SK-N-SH (cell line): ENCODE results near the gene GPN1. TPM values are rescaled to one million over a fixed set of nuclear protein-coding genes. Genes with fewer than 3 reads are reported as not detected.

Source experiments
- CTCF ChIA-PET: fragments of 300-600, 350-600 bp; formaldehyde crosslinking; extraction: SDS; loops from one replicate; lab custom pipeline; 2021; lab: Yijun Ruan, JAX
- POLR2A ChIA-PET: fragments of 350-600 bp; sonication (Branson Sonifier 250); formaldehyde crosslinking; extraction: SDS; loops from one replicate; lab custom pipeline; 2020; ENCODE audit warnings: antibody characterized with exemption, inconsistent platforms; lab: Yijun Ruan, JAX
- DNase-seq: peaks from one replicate; pipeline ENCODE4 v3.0.0; 2012
- H2AFZ ChIP-seq: fragments of 200-600 bp; sonication (generic); 2 replicates; pipeline ENCODE4 v1.8.1; 2016; ENCODE audit warnings: antibody characterized with exemption, mild to moderate bottlenecking, low read depth
- H3F3A ChIP-seq: fragments of 200-600 bp; sonication (generic); replicated peaks from 2 replicates; pipeline ENCODE3; 2016; ENCODE audit warnings: antibody characterized with exemption, mild to moderate bottlenecking; ENCODE audit not compliant: insufficient read depth
- H3K27ac ChIP-seq, 2 experiments: fragments of 200-500 bp in 1 of 2; fragments of 200-600 bp in 1 of 2; sonication (Bioruptor generic) in 1 of 2; sonication (generic), shearing (Covaris generic) in 1 of 2; 2 replicates each; pipeline versions ENCODE4 v1.5.1 to v1.6.1; 2014 to 2016; ENCODE audit warnings: low read depth in 2 of 2, inconsistent platforms in 1 of 2, low read length in 1 of 2, mild to moderate bottlenecking in 1 of 2, mixed read lengths in 1 of 2
- H3K27me3 ChIP-seq: fragments of 200-600 bp; sonication (generic), shearing (Covaris generic); 2 replicates; pipeline ENCODE4 v1.6.1; 2016; ENCODE audit warnings: mixed run types; ENCODE audit not compliant: insufficient read depth
- H3K36me3 ChIP-seq, 2 experiments: fragments of 200-500 bp in 1 of 2; fragments of 200-600 bp in 1 of 2; sonication (Bioruptor generic) in 1 of 2; sonication (generic) in 1 of 2; replicated peaks in 1 of 2; 2 replicates each; pipeline versions ENCODE3 to v1.5.1; 2014 to 2016; ENCODE audit warnings: low read length in 1 of 2, mild to moderate bottlenecking in 1 of 2; ENCODE audit not compliant: insufficient read depth in 2 of 2, control insufficient read depth in 1 of 2
- H3K4me1 ChIP-seq, 2 experiments: fragments of 200-500 bp in 1 of 2; fragments of 200-600 bp in 1 of 2; sonication (Bioruptor generic) in 1 of 2; sonication (generic), shearing (Covaris generic) in 1 of 2; 2 replicates each; pipeline versions ENCODE4 v1.5.1 to v1.6.1; 2014 to 2016; ENCODE audit warnings: low read depth in 1 of 2, low read length in 1 of 2, mixed run types in 1 of 2; ENCODE audit not compliant: insufficient read depth in 2 of 2, control insufficient read depth in 1 of 2
- H3K4me2 ChIP-seq: fragments of 200-600 bp; sonication (generic), shearing (Covaris generic); 2 replicates; pipeline ENCODE4 v1.6.1; 2017; ENCODE audit warnings: mixed run types
- H3K4me3 ChIP-seq, 2 experiments: fragments of 200-500 bp in 1 of 2; fragments of 200-600 bp in 1 of 2; sonication (Bioruptor generic) in 1 of 2; sonication (generic), shearing (Covaris generic) in 1 of 2; 2 replicates each; pipeline versions ENCODE4 v1.5.1 to v1.8.1; 2014 to 2016; ENCODE audit warnings: low read depth in 2 of 2, inconsistent platforms in 1 of 2, low read length in 1 of 2, mild to moderate bottlenecking in 1 of 2, mixed read lengths in 1 of 2, moderate library complexity in 1 of 2
- H3K79me2 ChIP-seq: fragments of 200-600 bp; sonication (generic); 2 replicates; pipeline ENCODE4 v1.8.1; 2017; ENCODE audit warnings: mild to moderate bottlenecking; ENCODE audit not compliant: insufficient read depth
- H3K9ac ChIP-seq: fragments of 200-600 bp; sonication (generic); 2 replicates; pipeline ENCODE4 v1.6.1; 2017; ENCODE audit warnings: mixed run types
- H3K9me2 ChIP-seq: fragments of 200-600 bp; sonication (generic); 2 replicates; pipeline ENCODE4 v1.6.1; 2017; ENCODE audit warnings: mixed run types
- H3K9me3 ChIP-seq: fragments of 200-600 bp; sonication (generic); 2 replicates; pipeline ENCODE4 v1.6.1; 2017; ENCODE audit warnings: mixed run types, mild to moderate bottlenecking, moderate library complexity
- H4K20me1 ChIP-seq: fragments of 200-600 bp; sonication (generic); 2 replicates; pipeline ENCODE4 v1.6.1; 2017; ENCODE audit warnings: mild to moderate bottlenecking, mixed run types; ENCODE audit not compliant: insufficient read depth
- GABPA ChIP-seq: IDR thresholded peaks from 2 replicates; pipeline ENCODE4 v1.4.0; 2012; ENCODE audit warnings: low read depth, mild to moderate bottlenecking
- JUND ChIP-seq: IDR thresholded peaks from 2 replicates; pipeline ENCODE4 v1.4.0; 2012
- NFIC ChIP-seq: IDR thresholded peaks from 2 replicates; pipeline ENCODE4 v1.4.0; 2012; ENCODE audit warnings: borderline replicate concordance
- NRF1 ChIP-seq: IDR thresholded peaks from 2 replicates; pipeline ENCODE4 v1.6.1; 2012; ENCODE audit warnings: low read depth, mild to moderate bottlenecking, low read length
- RAD21 ChIP-seq: IDR thresholded peaks from 2 replicates; pipeline ENCODE4 v1.6.1; 2012; ENCODE audit warnings: mild to moderate bottlenecking, low read length
- RCOR1 ChIP-seq: fragments of 150-350 bp; IDR thresholded peaks from 2 replicates; pipeline ENCODE4 v1.6.1; 2017; ENCODE audit warnings: antibody characterized with exemption, low read length
- RFX5 ChIP-seq: IDR thresholded peaks from 2 replicates; pipeline ENCODE4 v1.6.1; 2012; ENCODE audit warnings: mild to moderate bottlenecking, improper control_type of control experiment, low read length
- RXRA ChIP-seq: IDR thresholded peaks from 2 replicates; pipeline ENCODE4 v1.4.0; 2012; ENCODE audit warnings: low read depth, mild to moderate bottlenecking, borderline replicate concordance
- TEAD4 ChIP-seq: IDR thresholded peaks from 2 replicates; pipeline ENCODE4 v1.4.0; 2012; ENCODE audit warnings: mild to moderate bottlenecking, borderline replicate concordance; ENCODE audit not compliant: insufficient read depth
- WGBS: methylation state at CpG from one replicate; pipeline ENCODE4 v1.1.6; 2017; ENCODE audit warnings: low lambda C conversion rate; 5-methylcytosine and 5-hydroxymethylcytosine counted together
- polyA plus RNA-seq, 3 experiments: library from polyadenylated mRNA; depleted of rRNA; stranded (reverse); fragments of >200 nt; gene quantifications; 2 replicates each; pipeline ENCODE4 v1.2.3, GENCODE V29; 2012
- TF ChIP-seq, protein P1 (sequence below): IDR thresholded peaks from 2 replicates; pipeline ENCODE4 v1.4.0; 2012; ENCODE audit warnings: low read depth, borderline replicate concordance
- TF ChIP-seq, protein P2 (sequence below): fragments of 200-600 bp; sonication (generic); IDR thresholded peaks from 2 replicates; pipeline ENCODE4 v1.6.1; 2017; ENCODE audit warnings: antibody characterized with exemption, mild to moderate bottlenecking, moderate library complexity

Gene GPN1
- polyA plus RNA-seq, 1 of the 3 experiments (the other 2 are of a cell fraction), result 74.0 TPM

DNA sequence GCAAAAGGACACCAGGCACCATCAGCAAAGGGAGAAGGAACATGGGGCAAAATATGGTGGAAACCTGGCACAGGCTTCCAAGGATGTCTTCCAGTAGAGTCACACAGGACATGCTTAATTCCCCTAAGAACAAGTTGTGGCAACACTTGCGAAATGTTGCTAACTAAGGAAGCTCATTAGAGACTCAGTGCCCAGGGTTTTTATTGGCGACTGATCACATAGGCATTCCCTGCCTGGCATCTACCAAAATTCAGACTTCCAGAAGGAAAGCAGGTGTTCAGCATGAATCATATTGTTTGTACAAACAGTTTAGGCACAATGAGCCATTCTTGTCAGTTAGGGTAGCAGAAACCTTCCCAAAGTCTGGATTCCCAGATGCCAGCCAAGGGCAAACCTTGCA, 60.6 kb downstream of the GPN1 start:
- Histone ChIP-seq H3F3A (no peaks in the 10 kb centered on the region), H3K27me3 (no peaks in the 10 kb centered on the region), H2AFZ (no peak overlapping the region), H3K9me3 (no peaks in the 10 kb centered on the region), H3K4me3 (no peak overlapping the region), H3K79me2 (no peaks in the 10 kb centered on the region), H3K36me3 (peaks cover 53 to 65% of the 10 kb centered on the region in 2 experiments), H3K4me1 (no peaks in the 10 kb centered on the region), H3K9me2 (no peaks in the 10 kb centered on the region), H3K27ac (no peak overlapping the region), H3K4me2 (no peak overlapping the region), H3K9ac (no peak overlapping the region), H4K20me1 (no peaks in the 10 kb centered on the region)
- WGBS, result 91% methylated on average over 2 of the region's 2 CpGs
- ChIA-PET CTCF (interaction anchor here (0.9 to 17.5 kb wide), 4 partner anchors 11 to 707 kb away, joined by 3 to 333 read pairs (median 4); no protein-coding TSS in a partner anchor), POLR2A (no interaction called here)
- TF ChIP-seq, protein P1, sequence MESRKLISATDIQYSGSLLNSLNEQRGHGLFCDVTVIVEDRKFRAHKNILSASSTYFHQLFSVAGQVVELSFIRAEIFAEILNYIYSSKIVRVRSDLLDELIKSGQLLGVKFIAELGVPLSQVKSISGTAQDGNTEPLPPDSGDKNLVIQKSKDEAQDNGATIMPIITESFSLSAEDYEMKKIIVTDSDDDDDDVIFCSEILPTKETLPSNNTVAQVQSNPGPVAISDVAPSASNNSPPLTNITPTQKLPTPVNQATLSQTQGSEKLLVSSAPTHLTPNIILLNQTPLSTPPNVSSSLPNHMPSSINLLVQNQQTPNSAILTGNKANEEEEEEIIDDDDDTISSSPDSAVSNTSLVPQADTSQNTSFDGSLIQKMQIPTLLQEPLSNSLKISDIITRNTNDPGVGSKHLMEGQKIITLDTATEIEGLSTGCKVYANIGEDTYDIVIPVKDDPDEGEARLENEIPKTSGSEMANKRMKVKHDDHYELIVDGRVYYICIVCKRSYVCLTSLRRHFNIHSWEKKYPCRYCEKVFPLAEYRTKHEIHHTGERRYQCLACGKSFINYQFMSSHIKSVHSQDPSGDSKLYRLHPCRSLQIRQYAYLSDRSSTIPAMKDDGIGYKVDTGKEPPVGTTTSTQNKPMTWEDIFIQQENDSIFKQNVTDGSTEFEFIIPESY, result no peak
- TF ChIP-seq NFIC (no peak), RXRA (no peak), JUND (no peak), RCOR1 (no peak), RAD21 (no peak), RFX5 (no peak), NRF1 (no peak), GABPA (no peak), TEAD4 (no peak)
- no peak for DNase-seq

DNA sequence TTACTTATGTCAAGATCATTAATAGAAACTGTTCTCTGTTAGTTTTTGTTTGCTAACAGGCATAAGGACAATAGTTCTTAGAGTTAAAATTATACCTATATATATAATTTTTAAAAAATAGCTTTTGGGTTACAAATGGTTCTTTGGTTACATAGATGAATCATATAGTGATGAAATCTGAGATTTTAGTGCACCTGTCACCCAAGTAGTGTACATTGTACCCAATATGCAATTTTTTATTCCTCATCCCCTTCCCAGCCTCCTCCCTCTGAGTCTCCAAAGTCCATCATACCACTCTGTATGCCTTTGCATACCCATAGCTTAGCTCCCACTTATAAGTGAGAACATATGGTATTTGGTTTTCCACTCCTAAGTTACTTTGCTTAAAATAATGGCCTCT, 61.2 kb downstream of the GPN1 start:
- Histone ChIP-seq H3K9ac (no peak overlapping the region), H3K4me1 (no peaks in the 10 kb centered on the region), H3K27ac (no peak overlapping the region), H3K4me3 (no peak overlapping the region), H4K20me1 (no peaks in the 10 kb centered on the region), H2AFZ (no peak overlapping the region), H3K36me3 (peaks cover 47 to 67% of the 10 kb centered on the region in 2 experiments), H3K27me3 (no peaks in the 10 kb centered on the region), H3K9me3 (no peaks in the 10 kb centered on the region), H3K9me2 (no peaks in the 10 kb centered on the region), H3K79me2 (no peaks in the 10 kb centered on the region), H3K4me2 (no peak overlapping the region), H3F3A (no peaks in the 10 kb centered on the region)
- TF ChIP-seq, protein P2, sequence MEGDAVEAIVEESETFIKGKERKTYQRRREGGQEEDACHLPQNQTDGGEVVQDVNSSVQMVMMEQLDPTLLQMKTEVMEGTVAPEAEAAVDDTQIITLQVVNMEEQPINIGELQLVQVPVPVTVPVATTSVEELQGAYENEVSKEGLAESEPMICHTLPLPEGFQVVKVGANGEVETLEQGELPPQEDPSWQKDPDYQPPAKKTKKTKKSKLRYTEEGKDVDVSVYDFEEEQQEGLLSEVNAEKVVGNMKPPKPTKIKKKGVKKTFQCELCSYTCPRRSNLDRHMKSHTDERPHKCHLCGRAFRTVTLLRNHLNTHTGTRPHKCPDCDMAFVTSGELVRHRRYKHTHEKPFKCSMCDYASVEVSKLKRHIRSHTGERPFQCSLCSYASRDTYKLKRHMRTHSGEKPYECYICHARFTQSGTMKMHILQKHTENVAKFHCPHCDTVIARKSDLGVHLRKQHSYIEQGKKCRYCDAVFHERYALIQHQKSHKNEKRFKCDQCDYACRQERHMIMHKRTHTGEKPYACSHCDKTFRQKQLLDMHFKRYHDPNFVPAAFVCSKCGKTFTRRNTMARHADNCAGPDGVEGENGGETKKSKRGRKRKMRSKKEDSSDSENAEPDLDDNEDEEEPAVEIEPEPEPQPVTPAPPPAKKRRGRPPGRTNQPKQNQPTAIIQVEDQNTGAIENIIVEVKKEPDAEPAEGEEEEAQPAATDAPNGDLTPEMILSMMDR, result no peak
- POLR2A ChIA-PET, result no interaction called here
- CTCF ChIA-PET, result interaction anchor here (0.9 to 17.5 kb wide), 4 partner anchors 10 to 706 kb away, joined by 3 to 333 read pairs (median 4); no protein-coding TSS in a partner anchor
- no peak for DNase-seq
